Smooth muscle cell of the brain vasculature (primary cell): ENCODE measurements around the gene STK39.

Source experiments
- DNase-seq: peaks from one replicate; pipeline ENCODE4 v3.0.0-alpha.2; 2012; ENCODE audit warnings: low read depth, low spot score

Gene STK39

DNA sequence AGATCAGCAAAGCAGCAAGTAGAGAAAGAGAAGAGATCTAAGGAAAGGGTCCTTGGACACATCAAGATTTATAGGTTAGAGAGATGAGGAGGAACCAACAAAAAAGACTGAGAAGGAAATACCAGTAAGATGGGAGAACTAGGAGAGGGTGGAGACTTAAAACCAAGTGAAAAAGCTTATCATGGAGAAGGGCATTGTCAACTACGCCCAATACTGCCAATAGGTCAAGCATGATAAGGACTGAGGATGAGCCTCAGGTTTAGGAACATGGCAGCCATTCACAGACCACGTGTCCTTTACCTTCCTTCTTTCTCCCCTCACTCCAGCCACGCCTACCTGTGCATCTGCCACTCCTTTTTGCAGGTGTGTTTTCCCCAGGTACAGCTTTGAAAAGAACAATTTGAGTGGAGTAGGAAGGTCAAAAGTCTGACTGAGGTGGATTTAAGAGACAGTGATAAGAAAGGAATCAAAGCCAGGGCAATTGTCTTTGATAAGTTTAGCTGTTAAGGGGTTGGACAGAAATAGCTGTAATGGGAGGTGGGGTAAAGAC, 238.7 kb downstream of the STK39 start:
- DNase-seq = no peak

DNA sequence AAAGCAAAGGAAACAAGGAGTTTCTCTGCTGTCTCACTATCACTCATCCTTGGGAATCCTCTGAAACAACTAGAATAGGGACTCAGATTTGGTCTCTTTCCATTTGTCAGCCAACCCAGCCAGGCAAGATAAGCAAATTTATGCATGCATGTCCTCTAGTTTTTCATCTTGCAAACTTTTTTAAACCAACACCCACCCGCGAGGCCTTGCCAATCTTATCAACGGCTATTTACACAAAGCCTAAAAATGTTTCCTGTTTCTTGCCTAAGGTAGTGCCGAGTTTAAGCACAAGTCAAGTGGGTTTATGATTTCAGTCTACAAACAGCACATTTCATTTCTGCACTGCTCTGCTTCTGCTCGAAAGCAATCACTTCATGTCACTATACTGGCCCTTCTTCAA, 240.9 kb downstream of the STK39 start:
- no peak for DNase-seq

DNA sequence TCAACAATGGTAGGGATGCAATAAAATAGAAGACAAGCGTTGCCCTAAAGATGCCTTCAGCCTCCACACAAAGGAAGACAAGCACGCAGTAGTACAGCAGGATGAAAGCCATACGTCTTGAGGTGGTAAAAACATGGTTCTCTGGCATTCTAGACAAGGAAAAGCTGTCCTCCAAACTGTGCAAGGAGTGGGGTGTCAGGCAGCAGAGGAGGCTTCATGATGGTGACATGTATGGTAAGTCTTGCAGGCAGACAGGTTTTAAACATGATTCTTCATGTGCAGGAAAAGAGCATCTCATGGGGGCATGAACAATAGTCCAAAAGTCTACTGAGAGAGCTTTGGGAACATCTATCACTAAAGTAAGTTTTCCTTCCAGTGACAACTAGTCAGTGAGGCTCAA, 241.8 kb downstream of the STK39 start:
- DNase-seq = no peak

DNA sequence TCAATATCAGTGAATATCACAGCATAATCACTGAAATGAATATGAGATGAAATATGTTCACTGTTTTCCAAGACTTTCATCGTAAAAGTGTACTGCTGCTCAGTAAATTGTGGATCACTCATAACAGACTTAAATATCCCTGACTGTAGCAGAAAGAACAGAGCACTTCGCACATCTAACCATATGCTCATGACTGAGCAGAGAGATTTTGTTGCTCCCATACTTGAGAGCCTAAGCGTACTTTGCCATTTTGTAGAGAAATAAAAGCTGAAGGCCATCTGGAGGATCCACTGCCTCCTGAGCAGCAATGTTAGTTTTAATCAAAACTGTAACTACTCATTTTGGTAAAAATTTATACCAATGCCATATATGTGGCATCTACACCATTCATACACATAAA, 243.5 kb downstream of the STK39 start:
- DNase-seq = no peak

DNA sequence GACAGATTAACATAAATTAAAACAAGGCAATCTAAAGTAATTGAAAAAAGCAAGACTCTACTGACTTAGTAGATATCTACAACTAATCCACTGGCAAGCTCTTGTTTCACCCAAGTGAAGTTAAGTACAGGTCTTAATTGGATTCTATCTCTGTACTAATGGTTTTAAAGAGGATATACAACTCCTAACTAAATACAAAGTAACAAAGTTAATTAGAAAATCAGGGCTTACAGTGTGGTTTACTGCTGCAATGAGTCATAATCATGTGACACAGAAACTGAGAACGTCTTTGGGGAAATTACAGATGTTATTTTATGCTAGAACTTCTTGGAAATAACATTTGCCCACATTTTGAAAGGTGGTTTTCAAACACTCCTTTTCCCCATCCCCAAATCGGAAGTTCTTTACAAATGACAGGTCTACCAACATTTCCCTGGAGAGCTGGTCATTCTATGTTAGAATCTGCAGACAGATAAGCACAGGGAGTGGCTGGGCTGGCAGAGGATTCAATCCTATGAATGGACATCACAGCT, 245.3 kb downstream of the STK39 start:
- DNase-seq = no peak

- no peak for DNase-seq
These were observed 255.1 kb downstream of the STK39 start for GRCh38 chr2:167992278-167992677.

DNA sequence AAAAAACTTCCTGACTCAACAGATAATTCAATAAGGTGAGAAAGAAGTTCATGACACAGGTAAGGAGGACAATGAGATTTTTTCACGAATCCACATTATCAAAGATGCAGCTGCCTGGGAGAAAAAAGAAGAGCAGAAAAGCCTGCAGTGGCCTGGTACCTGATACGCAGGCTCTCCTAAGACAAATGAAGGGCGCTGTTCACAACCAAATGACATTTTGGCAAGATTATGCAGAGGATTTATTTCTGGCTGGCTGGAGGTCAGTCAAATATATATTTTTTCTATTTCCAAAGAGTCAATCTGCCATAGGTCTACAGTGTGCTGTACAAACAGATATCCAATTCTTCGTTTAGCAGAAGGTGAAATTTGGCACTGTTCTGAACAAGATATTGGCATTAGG, 257.3 kb downstream of the STK39 start:
- DNase-seq = no peak

DNA sequence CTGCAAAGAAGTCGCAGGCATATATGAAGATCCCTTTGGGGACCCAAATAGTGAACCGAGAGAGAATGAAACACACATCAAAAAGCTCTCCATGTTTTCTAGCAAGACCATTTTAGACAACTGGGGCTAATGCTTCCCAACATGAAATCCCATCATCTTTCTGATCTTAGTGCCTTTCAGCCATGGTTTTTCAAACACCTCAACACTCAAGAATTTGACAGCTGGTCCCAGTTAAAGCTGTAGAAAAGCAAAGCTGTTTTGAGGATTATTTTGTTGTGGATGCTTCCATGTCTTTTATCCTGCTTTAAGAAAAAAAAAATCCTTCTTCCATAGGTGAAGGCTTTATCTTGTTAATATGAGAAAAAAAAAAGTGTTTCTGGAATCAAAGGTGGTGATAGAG, 259.1 kb downstream of the STK39 start:
- no peak for DNase-seq

DNA sequence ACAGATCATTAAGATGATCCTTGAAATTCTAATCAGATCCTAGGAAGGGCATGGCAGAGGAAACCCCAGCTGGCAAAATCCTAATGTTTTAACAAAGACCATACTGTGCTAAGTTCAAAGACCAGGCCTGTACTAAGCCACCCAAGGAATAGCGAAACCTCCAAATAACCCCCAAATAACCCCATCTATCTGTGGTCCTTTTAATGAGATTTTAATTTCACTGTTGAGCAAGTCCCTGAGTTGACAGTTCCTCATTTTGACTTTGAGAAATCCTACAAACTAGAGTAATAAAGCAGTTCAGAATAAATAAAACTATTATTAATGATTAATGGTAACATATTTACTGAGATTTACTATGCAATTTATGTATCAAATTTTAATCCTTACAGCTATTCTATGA, 259.8 kb downstream of the STK39 start:
- no peak for DNase-seq

DNA sequence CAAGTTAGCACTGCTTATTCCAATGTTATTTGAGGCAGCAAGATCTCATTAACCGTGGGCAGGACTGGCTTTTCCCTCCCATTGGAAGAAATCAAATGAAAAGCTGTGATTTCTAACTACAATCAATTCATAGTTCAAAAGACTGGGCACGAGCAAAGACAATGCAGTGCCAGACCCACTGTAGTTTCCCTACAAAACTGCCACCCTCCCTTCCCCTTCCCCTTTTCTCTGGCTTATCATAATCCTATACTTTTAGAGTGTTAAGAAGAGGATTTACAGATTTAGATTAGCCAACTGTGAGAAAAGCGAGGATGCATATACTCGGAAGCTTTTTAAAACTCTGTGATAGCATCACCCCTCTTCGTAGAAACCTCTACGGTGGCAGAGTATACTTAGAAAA, 260.4 kb downstream of the STK39 start:
- no peak for DNase-seq

DNA sequence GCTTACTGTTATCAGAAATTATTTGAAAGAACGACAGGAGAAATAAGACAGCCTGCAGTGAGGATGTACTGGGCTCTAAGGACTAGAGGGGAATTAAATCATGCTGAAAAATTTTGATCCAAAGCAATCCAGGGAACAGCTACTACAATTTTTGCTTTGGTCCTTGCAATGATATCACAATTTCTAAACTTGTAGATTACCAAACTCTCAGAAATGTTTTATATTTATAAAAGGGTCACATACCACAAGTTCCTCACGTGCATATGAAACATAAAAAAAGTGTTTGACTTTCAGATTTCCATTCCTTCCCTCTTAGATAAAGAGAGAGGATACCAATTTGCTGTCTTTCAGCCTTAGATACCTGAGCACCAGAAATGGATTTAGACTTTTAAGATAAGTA, 261.2 kb downstream of the STK39 start:
- DNase-seq = no peak

GRCh38 chr2:167981945-167982344, 265.4 kb downstream of the STK39 start:
- no peak for DNase-seq

GRCh38 chr2:167980439-167980838, 267.0 kb downstream of the STK39 start:
- DNase-seq = no peak

DNA sequence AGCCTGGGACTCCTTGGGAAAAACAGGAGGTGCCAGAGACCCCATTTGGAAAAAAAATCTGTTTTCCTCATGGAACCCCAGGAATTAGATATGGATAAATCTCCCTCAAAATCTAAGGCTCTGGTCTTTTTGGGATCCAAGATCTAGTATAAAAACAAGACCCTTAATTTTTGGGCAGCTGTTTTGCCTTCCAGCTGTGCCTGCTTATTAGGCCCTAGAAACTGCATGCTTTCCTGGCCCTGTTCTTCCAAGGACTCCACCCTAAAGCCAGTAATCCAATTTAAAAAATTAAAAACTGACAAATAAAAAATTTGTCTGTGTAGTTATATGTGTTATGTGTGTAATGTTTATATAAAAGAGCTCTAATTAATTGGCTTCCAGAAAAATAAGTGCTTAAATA, 274.6 kb downstream of the STK39 start:
- DNase-seq = no peak

DNA sequence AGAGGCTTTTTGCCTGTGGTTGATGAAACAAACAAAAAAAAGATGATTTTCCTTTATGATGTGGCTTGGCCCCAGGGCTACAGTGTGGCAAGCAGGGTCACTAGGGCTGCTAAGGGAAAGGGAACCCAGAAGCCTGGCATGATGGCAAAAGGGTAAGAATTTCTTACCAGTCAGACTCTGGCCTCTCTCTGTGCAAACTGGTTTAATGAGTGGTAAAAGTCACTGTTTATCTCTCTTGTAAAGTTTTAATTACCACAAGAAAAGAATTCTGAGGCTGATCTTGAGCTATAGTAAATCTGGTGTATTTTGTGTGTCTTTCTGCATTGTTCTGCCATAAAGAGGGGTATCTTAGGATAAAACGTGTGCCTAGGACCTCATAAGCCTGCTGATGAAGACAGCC, 275.4 kb downstream of the STK39 start:
- DNase-seq = no peak

- DNase-seq = no peak
These were observed 280.2 kb downstream of the STK39 start for GRCh38 chr2:167966937-167967913.

- no peak for DNase-seq
These were observed 281.3 kb downstream of the STK39 start for GRCh38 chr2:167965907-167966761.

GRCh38 chr2:167964650-167965413, 282.6 kb downstream of the STK39 start:
- no peak for DNase-seq

DNA sequence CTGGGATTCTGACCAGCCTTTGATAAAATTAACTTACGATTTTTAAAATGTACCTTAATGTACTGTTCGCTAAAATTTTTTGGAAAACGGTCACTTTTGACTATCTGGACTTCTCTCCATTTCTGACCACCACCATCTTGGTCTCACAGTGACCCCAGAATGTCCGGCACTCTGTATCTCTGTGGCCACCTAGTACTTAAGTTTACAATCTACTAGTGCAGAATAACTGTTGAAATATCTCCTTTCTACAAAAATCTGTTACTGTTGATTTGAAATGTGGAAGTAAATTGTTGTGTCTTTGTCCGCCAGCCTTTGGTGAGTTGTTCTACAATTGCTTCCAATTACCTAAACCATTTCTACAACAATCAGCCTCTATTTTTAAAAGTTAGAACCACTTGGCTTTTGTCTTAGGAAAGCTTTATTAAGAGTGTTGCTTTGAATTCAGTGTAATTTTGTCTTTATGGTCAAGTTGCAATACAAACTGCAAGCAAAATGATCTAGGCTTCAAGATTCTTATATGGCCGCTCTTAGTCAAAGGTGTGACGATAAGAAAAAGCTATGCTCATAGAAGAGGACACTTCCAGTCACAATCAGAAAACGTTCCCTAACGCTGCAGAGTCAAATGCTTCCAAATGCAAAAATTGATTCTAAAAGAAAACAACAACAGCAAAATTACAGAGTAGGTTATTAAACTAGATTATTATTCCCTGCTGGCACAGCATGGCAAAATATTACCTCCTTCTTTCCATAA, 283.3 kb downstream of the STK39 start:
- DNase-seq = no peak

DNA sequence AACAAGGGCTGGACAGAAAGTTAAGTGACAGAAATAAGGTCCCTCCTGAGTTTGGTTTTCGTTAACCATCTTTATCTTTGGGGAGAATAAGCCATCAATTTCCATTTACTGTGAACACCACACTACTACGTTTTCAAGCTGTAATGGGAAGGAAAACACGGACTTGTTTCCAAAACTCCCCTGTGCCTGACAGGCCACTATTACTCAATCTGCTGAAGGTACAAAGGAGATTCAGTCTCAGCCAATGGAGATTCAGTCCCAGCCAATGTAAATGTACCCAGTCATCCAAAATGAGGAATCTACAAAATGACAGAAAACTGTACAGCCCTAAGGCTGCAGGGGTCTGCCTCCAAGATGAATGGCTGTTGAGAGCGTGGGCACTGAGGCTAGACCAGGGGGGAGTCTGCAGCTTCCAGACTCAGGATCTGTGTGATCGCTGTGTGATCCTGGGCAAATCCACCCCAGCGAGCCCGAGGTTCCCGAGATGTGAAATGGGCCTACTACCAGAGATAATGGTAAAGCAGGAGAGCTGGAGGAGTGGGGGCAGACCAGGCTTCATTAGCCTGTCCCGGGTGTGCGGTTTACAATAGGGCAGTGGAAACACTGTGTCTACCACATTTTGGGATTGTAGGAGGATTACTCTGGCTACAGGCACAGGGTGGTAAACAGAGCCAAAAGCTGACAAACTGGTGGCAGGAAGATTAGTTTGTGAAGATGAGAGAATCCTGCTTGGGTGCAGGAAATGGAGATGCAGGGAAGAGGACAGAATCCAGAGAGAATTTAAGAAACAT, 284.8 kb downstream of the STK39 start:
- DNase-seq = no peak
